Trophoblast cell (in vitro differentiated cells and primary cell): ENCODE measurements around the gene POU6F2.
A peak's percentile ranks its signal among the peaks of the same experiment; 100 is the strongest.
"Not testable (repeated sequence)": the region's sequence is repeated elsewhere in the genome, so short reads cannot be mapped to it uniquely, and the experiment has no call there.

ENCODE experiments used
- DNase-seq, 2 donors: peaks; one replicate each; pipeline ENCODE4 v3.0.0-alpha.2; 2016
- H2AFZ ChIP-seq: 2 replicates; pipeline ENCODE4 v1.6.1; 2013; ENCODE audit warnings: low read length, moderate library complexity, mild to moderate bottlenecking; ENCODE audit not compliant: insufficient read depth, poor library complexity
- H2AK5ac ChIP-seq: 2 replicates; pipeline ENCODE4 v1.6.1; 2013; ENCODE audit warnings: mild to moderate bottlenecking, low read length
- H2BK120ac ChIP-seq: 2 replicates; pipeline ENCODE4 v1.6.1; 2013; ENCODE audit warnings: low read length, mild to moderate bottlenecking, moderate library complexity; ENCODE audit not compliant: insufficient read depth, poor library complexity
- H2BK12ac ChIP-seq: 2 replicates; pipeline ENCODE4 v1.6.1; 2013; ENCODE audit warnings: mild to moderate bottlenecking, low read length, moderate library complexity
- H2BK5ac ChIP-seq: 2 replicates; pipeline ENCODE4 v1.6.1; 2013; ENCODE audit warnings: low read length, low read depth, moderate library complexity, mild to moderate bottlenecking; ENCODE audit not compliant: poor library complexity
- H3K14ac ChIP-seq: 2 replicates; pipeline ENCODE4 v1.6.1; 2013; ENCODE audit warnings: mild to moderate bottlenecking, low read length
- H3K18ac ChIP-seq: 2 replicates; pipeline ENCODE4 v1.6.1; 2013; ENCODE audit warnings: mild to moderate bottlenecking, low read length
- H3K23ac ChIP-seq: 2 replicates; pipeline ENCODE4 v1.6.1; 2013; ENCODE audit warnings: low read length
- H3K27ac ChIP-seq: 2 replicates; pipeline ENCODE4 v1.5.1; 2013; ENCODE audit warnings: low read depth, mild to moderate bottlenecking, inconsistent platforms, low read length, moderate library complexity
- H3K27me3 ChIP-seq: 2 replicates; pipeline ENCODE4 v1.6.1; 2013; ENCODE audit warnings: inconsistent platforms, mild to moderate bottlenecking, low read length, moderate library complexity; ENCODE audit not compliant: insufficient read depth
- H3K36me3 ChIP-seq, 2 experiments: 1 replicate in 1 of 2; 2 replicates in 1 of 2; pipeline ENCODE4 v1.6.1; 2013; ENCODE audit warnings: low read length in 2 of 2, mild to moderate bottlenecking in 2 of 2, moderate library complexity in 1 of 2; ENCODE audit not compliant: insufficient read depth in 2 of 2, control insufficient read depth in 1 of 2
- H3K4ac ChIP-seq: 2 replicates; pipeline ENCODE4 v1.6.1; 2013; ENCODE audit warnings: low read depth, mild to moderate bottlenecking, low read length, moderate library complexity
- H3K4me1 ChIP-seq, 2 experiments: 1 replicate in 1 of 2; 2 replicates in 1 of 2; pipeline ENCODE4 v1.6.1; 2013; ENCODE audit warnings: low read length in 2 of 2, mild to moderate bottlenecking in 2 of 2, moderate library complexity in 1 of 2; ENCODE audit not compliant: insufficient read depth in 2 of 2, control insufficient read depth in 1 of 2
- H3K4me2 ChIP-seq: 2 replicates; pipeline ENCODE4 v1.6.1; 2013; ENCODE audit warnings: inconsistent platforms, mild to moderate bottlenecking, low read length, moderate library complexity
- H3K4me3 ChIP-seq: 2 replicates; pipeline ENCODE4 v1.5.1; 2013; ENCODE audit warnings: mild to moderate bottlenecking, low read depth, low read length, inconsistent platforms
- H3K79me1 ChIP-seq: one replicate; pipeline ENCODE4 v1.6.1; 2013; ENCODE audit warnings: low read length
- H3K79me2 ChIP-seq: 2 replicates; pipeline ENCODE4 v1.6.1; 2013; ENCODE audit warnings: low read length, mild to moderate bottlenecking; ENCODE audit not compliant: control insufficient read depth, insufficient read depth, poor library complexity
- H3K9ac ChIP-seq: 2 replicates; pipeline ENCODE4 v1.6.1; 2013; ENCODE audit warnings: mild to moderate bottlenecking, low read length
- H3K9me3 ChIP-seq: 2 replicates; pipeline ENCODE4 v1.6.1; 2013; ENCODE audit warnings: low read depth, mild to moderate bottlenecking, control low read depth, inconsistent platforms, low read length; ENCODE audit not compliant: insufficient read depth
- H4K12ac ChIP-seq: 2 replicates; pipeline ENCODE4 v1.6.1; 2013; ENCODE audit warnings: low read depth, mild to moderate bottlenecking, low read length, moderate library complexity
- H4K8ac ChIP-seq: 2 replicates; pipeline ENCODE4 v1.6.1; 2013; ENCODE audit warnings: low read depth, mild to moderate bottlenecking, low read length, moderate library complexity
- H4K91ac ChIP-seq: one replicate; pipeline ENCODE4 v1.6.1; 2013; ENCODE audit warnings: low read depth, mild to moderate bottlenecking, low read length, moderate library complexity
- WGBS: extraction: QIAGEN DNeasy Blood & Tissue Kit; methylation state at CpG from one replicate; pipeline ENCODE4 v1.1.7; 2013; ENCODE audit warnings: missing lambda C conversion rate; ENCODE audit not compliant: insufficient read length, insufficient coverage; ENCODE audit errors: extremely low coverage; 5-methylcytosine and 5-hydroxymethylcytosine counted together

POU6F2 gene

GRCh38 chr7:39002755-39003154, 25.0 kb downstream of the POU6F2 start:
- Histone ChIP-seq H3K23ac (no peak overlapping the region), H2BK12ac (no peak overlapping the region), H3K4me2 (no peak overlapping the region), H3K4ac (no peak overlapping the region), H2BK5ac (no peak overlapping the region), H3K79me2 (no peaks in the 10 kb centered on the region), H2AK5ac (no peak overlapping the region), H4K12ac (no peak overlapping the region), H4K91ac (no peak overlapping the region), H2BK120ac (no peak overlapping the region), H3K4me1 (no peaks in the 10 kb centered on the region), H2AFZ (no peak overlapping the region), H3K36me3 (no peaks in the 10 kb centered on the region), H3K27me3 (no peaks in the 10 kb centered on the region), H3K9me3 (no peaks in the 10 kb centered on the region), H3K9ac (no peak overlapping the region), H3K27ac (no peak overlapping the region), H3K18ac (no peak overlapping the region), H3K4me3 (no peak overlapping the region), H3K79me1 (no peaks in the 10 kb centered on the region), H3K14ac (no peak overlapping the region), H4K8ac (no peak overlapping the region)
- peak in 1 of 2 donors; percentile 18 for DNase-seq
- WGBS = no CpG with 5 or more reads among the region's 5 CpGs

GRCh38 chr7:39005036-39005435, 27.3 kb downstream of the POU6F2 start:
- Histone ChIP-seq H2BK12ac (no peak overlapping the region), H3K27me3 (no peaks in the 10 kb centered on the region), H3K14ac (no peak overlapping the region), H3K9me3 (no peaks in the 10 kb centered on the region), H3K4me1 (no peaks in the 10 kb centered on the region), H3K18ac (no peak overlapping the region), H3K4me3 (no peak overlapping the region), H4K12ac (no peak overlapping the region), H3K27ac (no peak overlapping the region), H4K91ac (no peak overlapping the region), H4K8ac (no peak overlapping the region), H2BK120ac (no peak overlapping the region), H3K79me2 (no peaks in the 10 kb centered on the region), H2AK5ac (no peak overlapping the region), H3K23ac (no peak overlapping the region), H3K4me2 (no peak overlapping the region), H3K9ac (no peak overlapping the region), H2BK5ac (no peak overlapping the region), H3K79me1 (no peaks in the 10 kb centered on the region), H2AFZ (no peak overlapping the region), H3K4ac (no peak overlapping the region), H3K36me3 (no peaks in the 10 kb centered on the region)
- no peak for DNase-seq
- no CpG with 5 or more reads among the region's 8 CpGs for WGBS

GRCh38 chr7:39005461-39005860, 27.8 kb downstream of the POU6F2 start:
- H3K36me3 ChIP-seq = no peaks in the 10 kb centered on the region
- no peak for DNase-seq
- no peak overlapping the region for H4K12ac ChIP-seq
- no peak overlapping the region for H3K23ac ChIP-seq
- no peaks in the 10 kb centered on the region for H3K9me3 ChIP-seq
- H3K4ac ChIP-seq = no peak overlapping the region
- H3K14ac ChIP-seq = no peak overlapping the region
- no peaks in the 10 kb centered on the region for H3K4me1 ChIP-seq
- H4K91ac ChIP-seq = no peak overlapping the region
- WGBS = no CpG with 5 or more reads among the region's 6 CpGs
- H2BK120ac ChIP-seq = no peak overlapping the region
- no peaks in the 10 kb centered on the region for H3K79me1 ChIP-seq
- H2BK12ac ChIP-seq = no peak overlapping the region
- no peaks in the 10 kb centered on the region for H3K27me3 ChIP-seq
- no peaks in the 10 kb centered on the region for H3K79me2 ChIP-seq
- no peak overlapping the region for H3K18ac ChIP-seq
- H2AFZ ChIP-seq = no peak overlapping the region
- no peak overlapping the region for H4K8ac ChIP-seq
- no peak overlapping the region for H2AK5ac ChIP-seq
- H3K4me2 ChIP-seq = no peak overlapping the region
- H2BK5ac ChIP-seq = no peak overlapping the region
- no peak overlapping the region for H3K4me3 ChIP-seq
- H3K9ac ChIP-seq = no peak overlapping the region
- H3K27ac ChIP-seq = no peak overlapping the region

GRCh38 chr7:39013049-39013939, 35.6 kb downstream of the POU6F2 start:
- H2BK12ac ChIP-seq, H3K4me3 ChIP-seq, H3K4ac ChIP-seq, H3K14ac ChIP-seq, H4K8ac ChIP-seq, DNase-seq, H4K91ac ChIP-seq, H3K27ac ChIP-seq, H3K9me3 ChIP-seq, H3K9ac ChIP-seq, H3K27me3 ChIP-seq, H3K4me1 ChIP-seq, H2BK120ac ChIP-seq, H3K18ac ChIP-seq, H3K36me3 ChIP-seq, H2AFZ ChIP-seq, H3K23ac ChIP-seq, H3K4me2 ChIP-seq, H3K79me1 ChIP-seq, H2AK5ac ChIP-seq, H4K12ac ChIP-seq, H3K79me2 ChIP-seq, H2BK5ac ChIP-seq: not testable (repeated sequence)
- no CpG with 5 or more reads among the region's 34 CpGs for WGBS
